A549 (cell line): Measurements from ENCODE around the gene TBC1D14. TPM values are rescaled to one million over a fixed set of nuclear protein-coding genes. Genes with fewer than 3 reads are reported as not detected.

Experiments used
- ATAC-seq, 2 experiments: fragments of 200-7000 bp in 1 of 2; fragments of >200 bp in 1 of 2; cut with Nextera tagmentation in 1 of 2; cut with Tn5 transposase in 1 of 2; 3 replicates each; pipeline versions ENCODE4 v1.8.0 to v1.9.1; 2018 to 2020; ENCODE audit warnings: mild to moderate bottlenecking in 1 of 2, moderate library complexity in 1 of 2
- CTCF ChIA-PET: fragments of 300-600 bp; sonication (Branson Sonifier 250); formaldehyde crosslinking; extraction: SDS; loops from one replicate; lab custom pipeline; 2021; ENCODE audit warnings: antibody characterized with exemption, inconsistent platforms; lab: Yijun Ruan, JAX
- POLR2A ChIA-PET: fragments of 350-600 bp; formaldehyde crosslinking; extraction: SDS; loops from one replicate; lab custom pipeline; 2021; ENCODE audit warnings: antibody characterized with exemption, inconsistent platforms; lab: Yijun Ruan, JAX
- DNase-seq, 2 experiments: peaks; one replicate each; pipeline versions ENCODE4 v3.0.0 to v3.0.0-alpha.2; 2011 to 2016; ENCODE audit warnings: low read depth in 1 of 2, low spot score in 1 of 2
- FAIRE-seq: peaks from 2 replicates; lab custom pipeline; 2011; peaks lifted over from hg19 to GRCh38; lab: Jason Lieb, UNC
- H3K27ac ChIP-seq, 2 experiments: fragments of >200 bp; sonication (Bioruptor Twin); formaldehyde crosslinking; 3 replicates each; pipeline ENCODE4 v1.5.1; 2016 to 2017
- H3K4me1 ChIP-seq: fragments of >200 bp; sonication (Bioruptor Twin); formaldehyde crosslinking; 3 replicates; pipeline ENCODE4 v1.6.1; 2016
- H3K4me2 ChIP-seq: fragments of >200 bp; sonication (Bioruptor Twin); formaldehyde crosslinking; 3 replicates; pipeline ENCODE4 v1.6.1; 2016
- H3K4me3 ChIP-seq: fragments of >200 bp; sonication (Bioruptor Twin); formaldehyde crosslinking; 3 replicates; pipeline ENCODE4 v1.5.1; 2016
- H3K9me3 ChIP-seq: fragments of >200 bp; sonication (Bioruptor Twin); formaldehyde crosslinking; 3 replicates; pipeline ENCODE4 v1.6.1; 2016
- ATOH8 ChIP-seq: fragments of 250-450 bp; sonication (Bioruptor Pico); IDR thresholded peaks from 2 replicates; pipeline ENCODE4 v1.5.0; 2020; ENCODE audit warnings: low read depth, mild to moderate bottlenecking, moderate library complexity
- CBX2 ChIP-seq: fragments of 200-600 bp; sonication (generic); IDR thresholded peaks from 2 replicates; pipeline ENCODE4 v1.6.1; 2016; ENCODE audit warnings: low read depth, mild to moderate bottlenecking, borderline replicate concordance
- CBX8 ChIP-seq: fragments of 200-600 bp; sonication (generic); IDR thresholded peaks from 2 replicates; pipeline ENCODE4 v1.6.1; 2016
- CEBPB ChIP-seq, 2 experiments: fragments of >200 bp in 1 of 2; sonication (Bioruptor Twin) in 1 of 2; formaldehyde crosslinking in 1 of 2; IDR thresholded peaks; 2 replicates each; pipeline ENCODE4 v1.6.1; 2012 to 2016
- CHD2 ChIP-seq: fragments of 150-350 bp; IDR thresholded peaks from 2 replicates; pipeline ENCODE4 v1.6.1; 2014; ENCODE audit warnings: low read length; ENCODE audit not compliant: partially characterized antibody
- CHD4 ChIP-seq: fragments of 200-600 bp; sonication (generic); IDR thresholded peaks from 2 replicates; pipeline ENCODE4 v1.6.1; 2016; ENCODE audit warnings: antibody characterized with exemption, mild to moderate bottlenecking, borderline replicate concordance
- E2F6 ChIP-seq: IDR thresholded peaks from 2 replicates; pipeline ENCODE4 v1.6.1; 2012; ENCODE audit warnings: low read depth, borderline replicate concordance
- FOSL2 ChIP-seq, 2 experiments: fragments of 450-650 bp in 1 of 2; fragments of >200 bp in 1 of 2; sonication (Bioruptor Twin) in 1 of 2; formaldehyde crosslinking; IDR thresholded peaks; 2 replicates each; pipeline versions ENCODE4 v1.5.0 to v1.6.1; 2016 to 2020; ENCODE audit warnings: mild to moderate bottlenecking in 1 of 2, moderate library complexity in 1 of 2
- JUN ChIP-seq, 2 experiments: fragments of >200 bp; sonication (Bioruptor Twin); formaldehyde crosslinking; IDR thresholded peaks; 2 replicates in 1 of 2; 3 replicates in 1 of 2; pipeline ENCODE4 v1.6.1; 2016 to 2017
- KDM1A ChIP-seq: fragments of 200-600 bp; sonication (generic); IDR thresholded peaks from 2 replicates; pipeline ENCODE4 v1.6.1; 2016; ENCODE audit warnings: low read depth, mild to moderate bottlenecking
- MAFK ChIP-seq: fragments of 450-650 bp; IDR thresholded peaks from 2 replicates; pipeline ENCODE4 v1.6.1; 2014; ENCODE audit not compliant: partially characterized antibody
- NR3C1 ChIP-seq: fragments of >200 bp; sonication (Bioruptor Twin); formaldehyde crosslinking; IDR thresholded peaks from 3 replicates; pipeline ENCODE4 v1.6.1; 2017
- RAD21 ChIP-seq, 2 experiments: fragments of >200 bp in 1 of 2; sonication (Bioruptor Twin) in 1 of 2; formaldehyde crosslinking in 1 of 2; IDR thresholded peaks in 1 of 2; conservative IDR thresholded peaks in 1 of 2; 2 replicates in 1 of 2; 3 replicates in 1 of 2; pipeline ENCODE4 v1.6.1; 2012 to 2018; ENCODE audit warnings: inconsistent platforms in 1 of 2
- RARB ChIP-seq: fragments of 250-450 bp; sonication (Bioruptor Pico); IDR thresholded peaks from 2 replicates; pipeline ENCODE4 v1.8.0; 2021; ENCODE audit warnings: mild to moderate bottlenecking, moderate library complexity
- RFX5 ChIP-seq: fragments of 450-650 bp; IDR thresholded peaks from 2 replicates; pipeline ENCODE4 v1.7.1; 2014; ENCODE audit warnings: antibody characterized with exemption, mild to moderate bottlenecking, moderate library complexity
- RNF2 ChIP-seq: fragments of 200-600 bp; sonication (generic); IDR thresholded peaks from 2 replicates; pipeline ENCODE4 v1.6.1; 2016; ENCODE audit warnings: low read depth, mild to moderate bottlenecking, antibody characterized with exemption, moderate library complexity, borderline replicate concordance
- USF2 ChIP-seq: fragments of 450-650 bp; IDR thresholded peaks from 2 replicates; pipeline ENCODE4 v1.6.1; 2014; ENCODE audit warnings: antibody characterized with exemption
- WGBS: methylation state at CpG from one replicate; pipeline ENCODE4 v1.1.6; 2017; ENCODE audit errors: missing lambda C conversion rate; 5-methylcytosine and 5-hydroxymethylcytosine counted together
- polyA plus RNA-seq, 4 experiments: library from polyadenylated mRNA; depleted of rRNA in 3 of 4; stranded (reverse); fragments of >200 nt; fragmentation: RNase III in 1 of 4; extraction: RNeasy Plus Mini Kit Qiagen cat#74134 plus additional on column Dnase treatment in 1 of 4; gene quantifications; 2 replicates in 3 of 4; 3 replicates in 1 of 4; pipeline ENCODE4 v1.2.3, GENCODE V29; 2011 to 2017

The TBC1D14 gene
- polyA plus RNA-seq, 2 of the 4 experiments (the other 2 are of a cell fraction) = 30.2 to 39.0 TPM

GRCh38 chr4:6990661-6991060 is 81.0 kb downstream of the TBC1D14 start:
- H3K4me1 ChIP-seq = peaks cover 26% of the 10 kb centered on the region
- CTCF ChIA-PET = interaction anchor here (3.1 kb wide), 1 partner anchor 17 kb away, joined by 11 read pairs; no protein-coding TSS in a partner anchor
- 85% methylated on average over 6 of the region's 6 CpGs for WGBS
- H3K4me3 ChIP-seq = no peak overlapping the region
- no peaks in the 10 kb centered on the region for H3K9me3 ChIP-seq
- no peak overlapping the region for H3K4me2 ChIP-seq
- no peak for DNase-seq
- POLR2A ChIA-PET = no interaction called here
- no peak overlapping the region for H3K27ac ChIP-seq
- no peak for ATAC-seq
- no peak for TF ChIP-seq RAD21 (conservative IDR thresholded peaks at IDR 0.05 in 1 of 2, IDR thresholded peaks at IDR 0.05 in 1 of 2)
- no peak for TF ChIP-seq RARB (CRISPR knock-in tag)
- TF ChIP-seq CHD2 = no peak
- no peak for TF ChIP-seq JUN (IDR thresholded peaks at IDR 0.05)
- TF ChIP-seq CBX8 = no peak
- FAIRE-seq = no peak

- DNase-seq (no peak), FAIRE-seq (no peak), ATAC-seq (no peak)
- H3K9me3 ChIP-seq = no peaks in the 10 kb centered on the region
- H3K4me3 ChIP-seq = no peak overlapping the region
- H3K27ac ChIP-seq = no peak overlapping the region
- POLR2A ChIA-PET = no interaction called here
- WGBS = 88% methylated on average over 11 of the region's 11 CpGs
- peaks cover 22% of the 10 kb centered on the region for H3K4me1 ChIP-seq
- CTCF ChIA-PET = interaction anchor here (1.4 to 3.1 kb wide), 2 partner anchors 17 to 80 kb away, joined by 4 to 11 read pairs; no protein-coding TSS in a partner anchor
- H3K4me2 ChIP-seq = 0 out of 3 replicates have a peak overlapping the region, but pooled peaks have one; percentile 21
- no peak for TF ChIP-seq MAFK
- TF ChIP-seq FOSL2 (IDR thresholded peaks at IDR 0.05) = no peak
- TF ChIP-seq FOSL2 (CRISPR knock-in tag; IDR thresholded peaks at IDR 0.05) = no peak
- TF ChIP-seq CBX2 = no peak
- TF ChIP-seq, all 56 proteins: peak for 0
Observed at GRCh38 chr4:6991249-6991648, 81.6 kb downstream of the TBC1D14 start.

GRCh38 chr4:6991771-6992557 is 82.3 kb downstream of the TBC1D14 start:
- no peaks in the 10 kb centered on the region for H3K9me3 ChIP-seq
- TF ChIP-seq KDM1A = no peak
- TF ChIP-seq ATOH8 (CRISPR knock-in tag) = no peak
- TF ChIP-seq USF2 = no peak
- no peak for TF ChIP-seq CEBPB (IDR thresholded peaks at IDR 0.05)
- no peak for TF ChIP-seq CHD4
- no peak for TF ChIP-seq RNF2
- TF ChIP-seq RFX5 = no peak
- TF ChIP-seq E2F6 = no peak
- TF ChIP-seq NR3C1 = no peak
- TF ChIP-seq, all 56 proteins: peak for 0
- 75% methylated on average over 15 of the region's 15 CpGs for WGBS
- FAIRE-seq (no peak), ATAC-seq (no peak), DNase-seq (no peak)
- H3K4me1 ChIP-seq = peaks cover 22% of the 10 kb centered on the region
- no peak overlapping the region for H3K4me3 ChIP-seq
- ChIA-PET CTCF (interaction anchor here (1.4 to 3.1 kb wide), 2 partner anchors 18 to 79 kb away, joined by 4 to 11 read pairs; no protein-coding TSS in a partner anchor), POLR2A (no interaction called here)
- H3K27ac ChIP-seq = peak overlapping the region in 1 of 2 experiments; percentile 5; a peak in 2 of 6 replicates
- H3K4me2 ChIP-seq = 0 out of 3 replicates have a peak overlapping the region, but pooled peaks have one; percentile 21
